ENCODE measurements around the gene IMPDH1. TPM values are rescaled to one million over a fixed set of nuclear protein-coding genes. Genes with fewer than 3 reads are reported as not detected.

IMPDH1 gene
- total and polyA plus RNA-seq, 2 donors (not counting 1 experiment from before 2014, with no cell fraction given) = 54.9 to 90.6 TPM

GRCh38 chr7:128362670-128363069 lies 47.1 kb downstream of the IMPDH1 start:
- TF ChIP-seq CTCF (IDR thresholded peaks at IDR 0.05) = no peak
- no peak for TF ChIP-seq EZH2 (IDR thresholded peaks at IDR 0.05; ENCODE audit: borderline replicate concordance, insufficient read depth, low read depth, low read length, poor library complexity, severe bottlenecking)
- H3K36me3 ChIP-seq (replicated peaks in 1 of 2; ENCODE audit: control extremely low read depth in 1 of 2, control insufficient read depth in 1 of 2, extremely low read depth in 1 of 2, insufficient read depth in 2 of 2, low read length in 1 of 2) = no peaks in the 10 kb centered on the region
- peaks cover 0 to 3% (median 0%) of the 10 kb centered on the region in 3 donors for H3K9me3 ChIP-seq (ENCODE audit: control extremely low read depth in 1 of 3, control insufficient read depth in 2 of 3, insufficient read depth in 1 of 3, low read length in 2 of 3)
- ChIA-PET POLR2A (no interaction called here), CTCF (interaction anchor here (0.8 kb wide), 1 partner anchor 14 kb away, joined by 3 read pairs; no protein-coding TSS in a partner anchor)
- peaks cover 0 to 61% (median 32%) of the 10 kb centered on the region in 4 experiments for H3K27me3 ChIP-seq (replicated peaks in 1 of 4; ENCODE audit: control extremely low read depth in 1 of 4, control insufficient read depth in 3 of 4, insufficient read depth in 4 of 4, low read length in 3 of 4)
- intact Hi-C loops (cut with micrococcal nuclease) = no loop called here
- H3K27ac ChIP-seq (ENCODE audit: low read length in 2 of 2) = no peak overlapping the region
- Mint-ChIP-seq H3K27me3 (peaks cover 79% of the 10 kb centered on the region), H3K9me3 (ENCODE audit: insufficient read depth) (no peaks in the 10 kb centered on the region), H3K4me1 (peaks cover 17% of the 10 kb centered on the region), H3K27ac (no peak overlapping the region), H3K4me3 (peak overlapping the region; percentile 79)
- H3K4me3 ChIP-seq (ENCODE audit: control extremely low read depth in 1 of 5, extremely low read depth in 1 of 5, insufficient read depth in 1 of 5, low read depth in 2 of 5, low read length in 4 of 5) = no peak overlapping the region
- DNase-seq = no peak
- no peak for ATAC-seq (ENCODE audit: low read depth)
- H3K79me2 ChIP-seq (ENCODE audit: control insufficient read depth, insufficient read depth, low read length) = no peaks in the 10 kb centered on the region
- 94% methylated on average over 2 of the region's 4 CpGs for WGBS (ENCODE audit: insufficient coverage)
- H3K9ac ChIP-seq (ENCODE audit: low read length) = no peak overlapping the region
- H3K4me2 ChIP-seq (replicated peaks; ENCODE audit: low read depth, low read length, poor library complexity, severe bottlenecking) = no peak overlapping the region
- peaks cover 15 to 16% of the 10 kb centered on the region in 2 donors for H3K4me1 ChIP-seq (ENCODE audit: control insufficient read depth in 2 of 2, insufficient read depth in 2 of 2, low read length in 2 of 2)
- no peak overlapping the region for H2AFZ ChIP-seq (ENCODE audit: insufficient read depth, low read depth, low read length, poor library complexity, severe bottlenecking)
- H4K20me1 ChIP-seq (ENCODE audit: control insufficient read depth, insufficient read depth, low read length, poor library complexity, severe bottlenecking) = no peaks in the 10 kb centered on the region

DNA sequence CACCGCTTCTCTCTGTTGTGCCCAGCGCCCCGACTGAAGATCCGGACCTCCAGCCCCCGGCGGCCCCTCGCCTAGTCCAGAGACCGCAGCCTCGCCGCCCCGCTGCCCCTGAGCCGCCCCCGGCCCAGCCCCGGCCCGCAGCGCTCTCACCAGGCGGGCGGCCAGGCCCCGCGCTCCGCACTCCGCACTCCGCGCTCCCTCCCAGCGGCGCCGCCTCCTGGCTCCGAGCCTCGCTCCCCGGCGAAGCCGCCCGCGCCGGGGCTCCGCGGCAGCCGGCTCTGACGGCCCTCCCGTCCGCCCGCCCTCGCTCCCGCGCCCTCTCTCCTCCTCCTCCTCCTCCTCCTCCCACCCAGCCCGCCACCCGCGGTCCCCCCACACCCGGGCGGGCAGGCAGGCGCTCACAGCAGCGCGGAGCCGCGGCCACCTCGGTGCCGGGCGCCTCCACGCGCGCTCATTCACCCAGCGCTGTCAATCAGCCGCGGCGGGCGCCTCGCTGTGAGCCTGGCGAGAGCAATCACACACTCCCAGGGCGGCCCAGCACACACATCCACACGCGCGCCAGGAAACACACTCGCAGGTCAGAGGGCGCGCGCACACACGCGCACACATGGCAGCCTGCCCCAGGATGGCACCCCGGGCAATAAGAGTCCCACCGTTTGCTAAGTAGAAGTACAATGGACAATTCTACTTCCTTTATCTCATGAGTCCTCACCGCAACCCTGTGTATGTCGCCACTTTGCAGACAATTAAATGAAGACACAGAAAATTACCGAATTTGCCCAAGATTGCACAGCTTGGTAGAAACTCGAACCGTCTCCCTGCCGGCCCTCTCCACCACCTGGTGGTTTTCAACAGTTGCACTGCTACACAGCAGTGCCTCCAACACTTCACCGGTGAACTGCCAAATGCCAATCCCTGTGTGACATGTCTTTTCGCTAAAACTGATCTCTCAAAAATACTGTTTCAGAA lies 48.1 kb downstream of the IMPDH1 start, which contains the start of gene PRRT4:
TSS of gene PRRT4 (minus strand) at position 280 of the 969 bp plus-strand sequence.
- Histone ChIP-seq H3K9ac (ENCODE audit: low read length) (peak within 1 kb of the TSS; percentile 51), H3K27ac (ENCODE audit: low read length in 2 of 2) (no peak within 1 kb of the TSS), H3K4me3 (ENCODE audit: control extremely low read depth in 1 of 5, extremely low read depth in 1 of 5, insufficient read depth in 1 of 5, low read depth in 2 of 5, low read length in 4 of 5) (peak within 1 kb of the TSS; percentile 15 to 50 (median 46)), H3K27me3 (replicated peaks in 1 of 4; ENCODE audit: control extremely low read depth in 1 of 4, control insufficient read depth in 3 of 4, insufficient read depth in 4 of 4, low read length in 3 of 4) (peaks cover 0 to 61% (median 32%) of the 10 kb centered on the region in 4 experiments), H3K79me2 (ENCODE audit: control insufficient read depth, insufficient read depth, low read length) (no peaks in the 10 kb centered on the region), H2AFZ (ENCODE audit: insufficient read depth, low read depth, low read length, poor library complexity, severe bottlenecking) (peak within 1 kb of the TSS; percentile 63), H4K20me1 (ENCODE audit: control insufficient read depth, insufficient read depth, low read length, poor library complexity, severe bottlenecking) (no peaks in the 10 kb centered on the region), H3K4me1 (ENCODE audit: control insufficient read depth in 2 of 2, insufficient read depth in 2 of 2, low read length in 2 of 2) (peaks cover 15 to 16% of the 10 kb centered on the region in 2 donors), H3K4me2 (replicated peaks; ENCODE audit: low read depth, low read length, poor library complexity, severe bottlenecking) (peak within 1 kb of the TSS; percentile 91), H3K9me3 (ENCODE audit: control extremely low read depth in 1 of 3, control insufficient read depth in 2 of 3, insufficient read depth in 1 of 3, low read length in 2 of 3) (peaks cover 0 to 3% (median 0%) of the 10 kb centered on the region in 3 donors), H3K36me3 (replicated peaks in 1 of 2; ENCODE audit: control extremely low read depth in 1 of 2, control insufficient read depth in 1 of 2, extremely low read depth in 1 of 2, insufficient read depth in 2 of 2, low read length in 1 of 2) (no peaks in the 10 kb centered on the region)
- Mint-ChIP-seq H3K27ac (no peak within 1 kb of the TSS), H3K4me1 (peaks cover 17% of the 10 kb centered on the region), H3K4me3 (peak within 1 kb of the TSS; percentile 79), H3K9me3 (ENCODE audit: insufficient read depth) (no peaks in the 10 kb centered on the region), H3K27me3 (peaks cover 76% of the 10 kb centered on the region)
- under 1% methylated on average over 87 of the region's 88 CpGs for WGBS (ENCODE audit: insufficient coverage)
- POLR2A ChIA-PET = no interaction called here
- CTCF ChIA-PET = interaction anchor here (0.8 kb wide), 1 partner anchor 13 kb away, joined by 3 read pairs; no protein-coding TSS in a partner anchor
- TF ChIP-seq EZH2 (IDR thresholded peaks at IDR 0.05; ENCODE audit: borderline replicate concordance, insufficient read depth, low read depth, low read length, poor library complexity, severe bottlenecking) = no peak
- no peak for TF ChIP-seq CTCF (IDR thresholded peaks at IDR 0.05)
- peak; percentile 58 for ATAC-seq (ENCODE audit: low read depth)
- peak; percentile 50 for DNase-seq
- intact Hi-C loops (cut with micrococcal nuclease) = no loop called here

All from B cell (primary cell).